Stimulated activated CD8-positive, alpha-beta memory T cell treated with anti-CD3 and anti-CD28 coated beads, Interleukin-4, amount 100 ng/mL, for 48 hours (primary cell): Measurements from ENCODE around the gene ANTKMT.

Experiments
- DNase-seq: peaks from one replicate; pipeline ENCODE4 v3.0.0-alpha.2; 2020

The ANTKMT gene

GRCh38 chr16:766008-766819 is 45.3 kb downstream of the ANTKMT start:
- DNase-seq = no peak

DNA sequence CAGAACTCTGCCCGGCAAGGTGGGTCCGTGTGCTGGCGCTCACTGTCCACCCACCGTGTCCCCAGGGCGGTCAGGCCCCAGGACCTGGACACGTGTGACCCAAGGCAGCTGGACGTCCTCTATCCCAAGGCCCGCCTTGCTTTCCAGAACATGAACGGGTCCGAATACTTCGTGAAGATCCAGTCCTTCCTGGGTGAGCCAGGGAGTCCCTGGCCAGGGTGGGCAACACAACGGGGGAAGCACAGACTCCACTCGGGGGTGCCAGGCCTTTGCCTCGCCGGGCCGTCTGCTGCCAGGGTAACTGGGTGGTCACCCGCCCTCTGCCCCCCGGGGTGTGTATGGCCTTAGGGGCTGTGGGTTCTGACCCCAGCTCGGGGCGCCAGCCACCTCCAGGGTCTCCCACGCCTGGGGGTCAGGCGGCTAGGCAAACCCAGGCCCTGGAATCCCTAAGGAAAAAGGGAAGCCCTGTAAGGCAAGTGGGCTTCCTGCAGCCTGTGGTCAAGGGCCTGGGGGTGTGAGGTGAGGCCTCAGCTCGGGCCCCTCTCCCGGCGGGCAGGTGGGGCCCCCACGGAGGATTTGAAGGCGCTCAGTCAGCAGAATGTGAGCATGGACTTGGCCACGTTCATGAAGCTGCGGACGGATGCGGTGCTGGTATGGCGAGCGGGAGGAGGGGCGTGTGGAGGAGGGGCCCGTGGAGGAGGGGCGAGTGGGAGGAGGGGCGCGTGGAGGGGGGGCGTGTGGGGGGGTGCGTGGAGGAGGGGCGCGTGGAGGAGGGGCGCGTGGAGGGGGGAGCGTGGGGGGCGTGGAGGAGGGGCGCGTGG is 46.1 kb downstream of the ANTKMT start:
- DNase-seq = no peak

- no peak for DNase-seq
Observed at GRCh38 chr16:767743-768235, 46.8 kb downstream of the ANTKMT start.

DNA sequence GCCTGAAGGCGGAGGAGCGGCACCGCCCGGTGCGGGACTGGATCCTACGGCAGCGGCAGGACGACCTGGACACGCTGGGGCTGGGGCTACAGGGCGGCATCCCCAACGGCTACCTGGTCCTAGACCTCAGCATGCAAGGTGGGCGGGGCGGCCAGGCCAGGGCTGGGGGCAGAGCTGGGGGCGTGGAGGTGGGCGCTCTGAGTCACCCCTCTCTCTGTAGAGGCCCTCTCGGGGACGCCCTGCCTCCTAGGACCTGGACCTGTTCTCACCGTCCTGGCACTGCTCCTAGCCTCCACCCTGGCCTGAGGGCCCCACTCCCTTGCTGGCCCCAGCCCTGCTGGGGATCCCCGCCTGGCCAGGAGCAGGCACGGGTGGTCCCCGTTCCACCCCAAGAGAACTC is 47.5 kb downstream of the ANTKMT start:
- no peak for DNase-seq

- DNase-seq = no peak
Observed at GRCh38 chr16:769184-769784, 48.3 kb downstream of the ANTKMT start.

- DNase-seq = no peak
Observed at GRCh38 chr16:769934-770333, 49.0 kb downstream of the ANTKMT start.

DNA sequence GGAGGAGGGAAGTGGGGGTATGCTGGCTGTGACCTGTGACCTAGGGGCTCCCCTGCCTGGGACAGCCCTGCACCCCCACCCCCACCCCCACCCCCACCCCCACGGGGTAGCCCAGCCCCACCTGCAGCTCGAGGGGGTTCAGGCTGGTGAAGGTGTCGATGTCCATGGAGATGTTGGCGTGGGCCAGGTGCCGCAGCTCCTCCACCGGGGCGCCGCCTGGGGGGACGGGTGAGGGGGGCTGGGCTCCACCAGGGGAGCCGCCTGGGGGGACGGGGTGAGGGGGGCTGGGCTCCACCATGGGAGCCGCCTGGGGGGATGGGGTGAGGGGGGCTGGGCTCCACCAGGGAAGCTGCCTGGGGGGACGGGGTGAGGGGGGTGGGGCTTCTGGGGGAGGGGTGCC is 49.5 kb downstream of the ANTKMT start:
- DNase-seq = no peak
